ENCODE data around the gene PPCDC.

PPCDC gene, protein sequence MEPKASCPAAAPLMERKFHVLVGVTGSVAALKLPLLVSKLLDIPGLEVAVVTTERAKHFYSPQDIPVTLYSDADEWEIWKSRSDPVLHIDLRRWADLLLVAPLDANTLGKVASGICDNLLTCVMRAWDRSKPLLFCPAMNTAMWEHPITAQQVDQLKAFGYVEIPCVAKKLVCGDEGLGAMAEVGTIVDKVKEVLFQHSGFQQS

DNA sequence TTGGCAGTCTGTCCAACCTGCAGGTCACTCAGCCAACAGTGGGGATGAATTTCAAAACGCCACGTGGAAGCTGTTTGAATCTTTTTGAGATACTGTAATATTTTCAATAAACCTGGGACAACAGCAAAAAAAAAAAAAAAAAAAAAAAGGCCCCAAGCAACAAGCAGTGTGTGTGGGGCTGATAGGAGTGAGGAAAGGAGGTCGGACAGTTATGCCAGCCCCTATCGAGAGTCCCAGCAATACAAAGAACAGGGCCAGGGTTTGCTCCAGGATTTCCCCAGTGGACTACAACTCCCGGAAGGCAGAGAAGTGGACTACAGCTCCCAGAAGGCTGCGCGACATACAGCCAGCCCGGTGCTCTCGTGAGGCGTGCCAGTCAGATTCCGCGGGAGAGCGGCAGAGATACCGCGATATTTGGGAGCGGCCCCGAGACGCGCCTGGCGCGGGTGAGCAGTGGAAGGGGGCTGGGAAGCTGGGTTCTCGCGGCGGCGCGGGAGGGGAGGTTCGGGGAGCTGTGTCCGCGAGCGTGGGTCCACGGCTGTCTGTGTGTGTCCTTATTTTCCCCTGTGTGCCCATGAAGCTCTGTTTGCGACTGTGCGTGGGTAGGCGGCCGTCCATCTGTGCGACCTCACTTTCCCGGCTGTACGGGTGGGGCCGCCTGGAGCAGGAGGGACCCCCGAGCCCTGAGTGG, at the start of gene PPCDC:
Gene PPCDC (plus strand): TSS at position 410 of the 691 bp plus-strand sequence. CDS start 4,729 bp downstream, outside the sequence.
- peak; percentile 94 to 99 (median 97) for DNase-seq
- intact Hi-C loops (cut with DNase I): no loop called here

DNA sequence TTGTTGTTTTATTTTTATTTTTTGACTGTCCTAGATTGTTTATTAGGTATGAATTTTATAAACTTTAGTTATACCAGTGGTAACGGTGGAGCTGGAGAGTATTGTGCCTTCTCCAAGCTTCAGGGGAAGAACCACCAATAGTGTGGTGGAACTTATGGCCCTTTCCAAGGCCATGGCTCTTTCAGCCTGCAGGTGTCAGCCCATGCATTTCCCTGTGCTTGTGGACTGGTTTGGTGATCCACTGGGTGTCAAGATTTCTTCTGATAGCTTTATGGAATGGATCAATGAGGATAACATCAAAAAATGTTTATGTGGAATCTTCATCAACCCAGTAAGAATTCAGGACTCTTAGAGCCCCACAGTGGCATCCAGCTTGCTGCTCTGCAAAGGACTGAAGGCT, 47.2 kb upstream of the PPCDC start:
- no peak for DNase-seq
- intact Hi-C loops (cut with DNase I): no loop called here

DNA sequence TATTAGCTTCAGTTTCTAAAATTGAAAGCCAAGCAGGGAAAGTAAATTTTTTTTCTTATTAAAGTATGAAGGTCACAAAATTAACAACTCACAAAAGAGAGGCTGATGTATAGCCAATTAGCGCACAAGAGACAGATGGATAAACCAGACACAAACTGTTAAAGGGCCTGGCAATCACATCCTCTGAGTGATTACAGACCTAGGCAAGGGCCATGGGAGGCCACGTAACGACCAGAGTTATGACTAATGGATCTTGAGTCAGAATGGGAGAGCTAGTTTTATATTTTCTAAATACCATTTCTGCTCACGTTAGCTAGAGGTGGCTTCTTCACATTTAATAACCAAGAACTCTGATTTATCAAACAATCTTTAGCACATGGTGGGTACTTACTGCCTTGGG, 45.8 kb upstream of the PPCDC start:
- DNase-seq: no peak

GRCh38 chr15:74978077-74978476, 45.3 kb upstream of the PPCDC start:
- intact Hi-C loops (cut with DNase I): no loop called here
- DNase-seq: no peak

More for the DNA sequence above, 45.8 kb upstream of the PPCDC start:
- intact Hi-C loops (cut with DNase I): no loop called here

GRCh38 chr15:74978503-74978902, 44.9 kb upstream of the PPCDC start:
- intact Hi-C loops (cut with DNase I): no loop called here
- DNase-seq: peak in 26 of 42 donors; percentile 7 to 76 (median 48)

GRCh38 chr15:74982183-74982582, 41.2 kb upstream of the PPCDC start:
- intact Hi-C loops (cut with DNase I): no loop called here
- no peak for DNase-seq

DNA sequence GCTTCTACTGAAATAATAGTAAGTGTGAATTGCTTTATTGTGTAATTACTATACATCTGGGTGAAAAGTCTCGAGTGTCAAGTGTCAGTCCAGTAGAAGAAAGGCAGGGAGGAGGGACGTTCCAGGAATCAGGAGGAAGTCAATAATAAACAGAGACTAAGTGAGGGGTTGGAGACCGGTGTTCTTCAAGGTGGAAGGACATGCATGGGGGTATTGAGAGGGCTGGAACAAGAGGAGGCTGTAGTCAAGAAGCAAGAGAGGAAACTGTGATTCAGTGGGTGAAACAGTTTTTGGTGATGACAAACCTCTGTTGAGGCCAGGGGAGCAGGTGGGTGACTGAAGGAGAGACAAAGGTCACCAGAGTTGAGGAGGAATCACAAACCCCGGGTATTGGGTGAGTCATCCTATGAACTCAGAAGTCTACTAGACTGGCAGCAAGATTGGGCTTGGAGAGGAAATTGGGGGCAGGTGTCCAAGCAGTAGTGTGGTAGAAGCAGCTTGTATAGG, 39.6 kb upstream of the PPCDC start:
- DNase-seq: no peak
- intact Hi-C loops (cut with DNase I): no loop called here

DNA sequence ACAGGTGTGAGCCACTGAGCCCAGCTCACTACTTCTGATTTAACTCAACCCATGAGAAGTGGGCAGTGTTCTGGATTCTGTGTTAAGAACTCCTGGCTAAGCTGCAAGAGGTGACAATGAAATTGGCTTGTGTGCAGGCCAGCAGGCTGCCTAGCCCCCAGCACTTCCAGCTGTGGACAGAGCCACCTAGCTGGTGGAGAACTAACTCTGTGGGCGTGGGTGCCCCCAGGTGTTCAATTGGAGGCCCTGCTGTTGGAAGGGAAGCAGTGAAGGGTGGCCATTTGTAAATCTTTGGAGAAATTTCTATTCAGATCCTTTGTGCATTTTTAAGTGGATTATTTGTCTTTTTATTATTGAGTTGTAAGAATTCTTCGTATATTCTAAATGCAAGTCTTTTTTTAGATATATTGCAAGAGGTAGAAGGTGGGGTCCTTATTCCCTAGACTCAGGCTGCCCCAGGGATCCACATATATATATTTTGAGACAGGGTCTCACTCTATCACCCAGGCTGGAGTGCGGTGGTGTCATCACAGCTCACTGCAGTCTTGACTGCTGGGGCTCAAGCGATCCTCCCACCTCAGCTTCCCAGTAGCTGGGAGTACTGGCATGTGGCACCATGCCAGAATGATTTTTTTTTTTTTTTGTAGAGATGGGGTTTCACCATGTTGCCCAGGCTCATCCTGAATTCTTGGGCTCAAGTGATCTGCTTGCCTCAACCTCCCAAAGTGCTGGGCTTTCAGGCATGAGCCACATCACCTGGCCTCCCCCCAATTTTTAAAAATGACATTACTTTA, 35.2 kb upstream of the PPCDC start:
- DNase-seq: peak in 4 of 42 donors; percentile 21 to 41 (median 27)
- intact Hi-C loops (cut with DNase I): no loop called here

DNA sequence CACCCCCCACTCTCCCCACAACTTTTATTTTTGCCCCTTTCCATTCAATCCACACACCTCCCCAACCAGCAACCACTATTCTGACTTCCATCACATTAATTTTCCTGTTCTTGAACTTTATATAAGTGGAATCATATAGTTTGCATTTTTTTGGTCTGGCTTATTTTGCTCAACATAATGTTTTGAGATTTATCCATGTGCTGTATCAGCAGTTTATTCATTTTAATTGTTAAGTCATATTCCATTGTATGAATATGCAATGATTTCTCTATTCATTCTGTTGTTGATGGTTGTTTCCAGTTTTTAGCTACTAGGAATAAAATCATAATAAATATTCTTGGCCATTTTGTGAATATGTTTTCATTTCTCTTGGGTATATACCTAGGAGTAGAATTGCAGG, 33.9 kb upstream of the PPCDC start:
- DNase-seq: no peak
- intact Hi-C loops (cut with DNase I): no loop called here

DNA sequence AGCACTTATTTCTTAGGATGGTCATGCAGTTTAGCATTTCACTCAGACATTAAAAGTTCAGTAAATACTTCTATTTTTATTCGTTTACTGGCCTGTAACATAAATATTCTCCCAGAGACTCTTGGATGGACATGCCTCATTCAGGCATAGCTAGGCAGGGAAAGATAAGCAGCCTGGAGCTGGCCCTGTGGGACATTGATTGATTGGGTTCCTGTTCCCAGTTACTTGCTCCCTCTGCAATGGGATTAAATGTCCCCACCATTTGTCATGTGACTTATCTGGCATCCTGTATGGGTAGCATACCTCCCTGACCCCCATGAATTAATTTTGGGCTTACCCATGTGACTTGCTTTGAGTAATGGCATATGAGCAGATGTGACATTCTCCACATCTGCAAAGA, 30.8 kb upstream of the PPCDC start:
- intact Hi-C loops (cut with DNase I): no loop called here
- no peak for DNase-seq

DNA sequence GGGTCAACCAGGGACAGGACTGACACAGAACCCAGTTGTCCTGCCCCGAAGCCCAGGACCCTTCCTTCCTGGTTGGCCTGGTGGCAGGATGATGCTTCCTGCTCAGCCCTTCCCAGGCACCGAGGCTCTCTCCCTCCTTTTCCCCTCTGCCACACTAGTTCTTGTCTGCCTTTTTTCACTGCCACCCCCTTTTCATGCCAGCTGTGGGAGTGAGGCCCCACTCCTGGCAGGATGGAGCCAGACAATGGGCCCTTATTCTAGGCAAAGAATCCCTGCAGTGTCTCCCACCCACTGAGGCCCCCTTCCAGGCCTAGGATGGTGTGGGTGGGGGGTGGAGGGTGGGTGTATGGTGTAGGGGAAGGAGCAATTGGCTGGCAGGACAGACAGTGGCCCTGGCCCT, 29.2 kb upstream of the PPCDC start:
- intact Hi-C loops (cut with DNase I): no loop called here
- DNase-seq: peak in 40 of 42 donors; percentile 15 to 83 (median 60)

GRCh38 chr15:74994685-74995084, 28.7 kb upstream of the PPCDC start:
- no peak for DNase-seq
- intact Hi-C loops (cut with DNase I): no loop called here

DNA sequence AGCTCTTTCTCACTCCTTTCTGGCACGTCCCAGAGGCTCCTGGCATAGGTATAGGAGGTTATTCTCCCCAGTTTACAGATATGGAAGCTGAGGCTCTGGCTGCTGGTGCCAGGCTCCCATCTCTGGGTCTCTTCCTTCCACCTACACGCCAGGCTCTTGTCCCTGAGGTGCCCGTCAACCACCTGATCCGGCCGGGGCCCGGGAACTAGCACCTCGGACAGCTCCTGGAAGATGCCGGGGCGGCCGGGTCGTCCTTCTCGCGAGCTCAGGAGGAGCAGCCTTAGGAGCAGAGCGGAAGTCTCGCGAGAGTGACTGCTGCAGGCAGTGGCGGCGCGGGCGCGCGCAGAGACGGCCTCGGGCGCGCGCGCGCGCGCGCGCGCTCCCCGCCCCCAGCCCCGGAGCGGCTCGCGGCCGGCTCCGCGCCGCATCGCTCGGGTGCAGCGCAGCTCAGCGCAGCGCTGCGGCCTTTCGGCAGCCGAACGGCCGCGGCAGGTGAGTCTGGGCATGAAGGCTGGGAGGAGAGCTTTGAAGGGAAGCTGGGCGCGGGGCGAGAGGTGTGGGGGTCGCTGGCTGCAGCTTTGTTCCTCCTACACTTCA, 28.1 kb upstream of the PPCDC start, which contains the start of gene SCAMP5:
Gene SCAMP5 (plus strand): TSS at position 382 of the 597 bp plus-strand sequence. CDS start 16,277 bp downstream, outside the sequence.
- peak; percentile 90 to 99 (median 96) for DNase-seq
- intact Hi-C loops (cut with DNase I): no loop called here

DNA sequence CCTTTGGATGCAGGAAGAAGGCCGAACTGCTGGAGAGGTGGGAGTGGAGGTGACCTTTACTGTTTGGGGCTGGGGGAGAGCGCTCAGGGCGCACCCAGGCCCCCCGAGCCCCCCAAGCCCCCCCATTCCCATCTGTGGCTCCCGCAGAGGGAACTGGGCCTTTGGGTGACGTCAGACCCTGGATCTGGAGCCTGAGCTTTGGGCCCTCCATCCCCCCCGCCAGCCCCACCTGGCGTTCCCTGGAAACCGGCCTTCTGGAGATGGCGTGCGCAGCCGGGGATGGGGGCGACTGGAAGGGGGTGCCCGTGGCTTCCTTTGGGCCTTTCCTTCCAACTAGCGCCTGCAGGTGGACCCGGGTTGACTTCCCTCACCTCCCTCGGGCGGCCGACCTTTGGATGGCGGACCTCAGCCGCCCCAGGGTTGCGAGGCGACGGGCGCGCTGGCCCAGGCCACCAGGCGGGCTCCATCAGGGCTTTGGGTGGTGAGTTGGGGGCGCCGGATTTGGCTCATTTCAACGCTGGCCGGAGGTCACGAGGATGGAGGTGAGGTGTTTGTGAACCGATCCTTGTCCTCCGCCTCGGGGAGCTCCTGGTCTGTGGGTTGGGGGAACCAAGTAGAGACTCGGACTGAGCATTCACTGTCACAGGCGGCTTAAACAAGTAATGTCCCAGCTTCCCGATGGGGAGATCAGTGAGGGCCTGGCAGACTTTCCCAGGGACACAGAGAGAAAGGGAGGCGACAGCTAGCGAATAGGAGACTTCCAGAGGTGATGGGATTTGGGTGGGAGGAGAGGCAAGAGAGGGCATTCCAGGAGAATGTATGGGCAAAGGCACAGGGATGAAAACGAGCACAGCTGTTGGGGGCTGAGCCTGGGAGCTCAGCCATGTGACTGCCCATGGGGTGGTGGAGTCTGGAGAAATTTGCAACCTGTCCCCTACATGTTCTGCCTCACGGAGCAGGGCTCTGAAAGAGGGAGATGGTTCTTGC, 27.3 kb upstream of the PPCDC start:
- intact Hi-C loops (cut with DNase I): no loop called here

GRCh38 chr15:74997141-74997540, 26.2 kb upstream of the PPCDC start:
- no peak for DNase-seq
- intact Hi-C loops (cut with DNase I): no loop called here

More for the DNA sequence above, 27.3 kb upstream of the PPCDC start:
- DNase-seq: peak in 41 of 42 donors; percentile 34 to 84 (median 68)

DNA sequence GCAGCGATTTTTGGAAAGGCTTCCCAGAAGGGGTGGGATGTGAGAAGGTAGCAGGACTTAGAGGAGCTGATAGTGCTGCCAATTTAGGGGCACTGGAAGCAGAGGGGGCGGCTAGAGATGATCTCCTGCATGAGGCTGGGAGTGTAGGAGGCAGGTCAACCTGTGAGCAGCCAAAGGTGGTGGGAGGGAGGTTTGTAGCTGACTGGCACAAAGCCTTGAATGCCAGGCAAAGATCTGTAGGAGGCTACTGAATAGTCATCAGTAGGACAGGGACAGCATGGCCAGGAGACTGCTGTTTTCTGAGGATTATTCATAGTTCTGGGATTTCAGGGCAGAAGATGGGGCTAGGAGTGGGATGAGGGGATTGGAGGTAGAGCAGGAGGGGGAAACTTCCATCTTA, 25.8 kb upstream of the PPCDC start:
- intact Hi-C loops (cut with DNase I): no loop called here
- DNase-seq: no peak

DNA sequence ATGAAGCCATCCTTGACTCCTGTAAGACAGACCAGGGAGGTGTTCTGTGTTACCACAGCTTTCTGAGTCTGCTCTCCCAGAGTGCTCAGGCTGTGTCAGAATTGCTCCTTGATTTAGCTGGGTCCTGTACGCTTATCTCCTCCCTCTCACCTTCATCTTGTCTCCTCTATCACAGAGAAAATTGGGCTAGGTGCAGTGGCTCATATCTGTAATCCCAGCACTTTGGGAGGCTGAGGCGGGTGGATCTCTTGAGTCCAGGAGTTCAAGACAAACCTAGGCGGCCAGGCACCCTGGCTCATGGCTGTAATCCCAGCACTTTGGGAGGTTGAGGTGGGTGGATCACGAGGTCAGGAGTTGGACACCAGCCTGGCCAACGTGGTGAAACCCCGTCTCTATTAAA, 22.1 kb upstream of the PPCDC start:
- DNase-seq: no peak
- intact Hi-C loops (cut with DNase I): no loop called here

DNA sequence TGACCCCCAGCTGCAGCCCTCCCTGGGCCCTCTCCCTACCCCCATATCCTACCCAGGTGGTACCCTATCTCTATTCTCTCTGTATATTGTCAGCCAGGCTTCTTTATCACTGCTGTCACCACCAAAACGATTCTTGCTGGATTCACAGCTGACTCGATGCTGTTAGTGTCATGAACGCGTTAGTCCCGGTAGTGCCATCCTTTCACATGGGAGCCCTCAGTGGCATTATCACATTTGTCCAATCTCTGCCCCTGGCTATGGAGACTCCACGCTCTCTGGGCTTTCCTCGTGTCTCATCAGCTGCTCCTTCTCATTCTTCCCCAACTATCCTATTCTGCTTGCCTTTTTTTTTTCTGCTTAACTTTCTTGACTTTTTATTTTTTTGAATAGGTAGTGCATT, 21.0 kb upstream of the PPCDC start:
- no peak for DNase-seq
- intact Hi-C loops (cut with DNase I): no loop called here

Measured in head of caudate nucleus (tissue), 42 donors.